Measurements from ENCODE around the gene GRIFIN.
"Not testable (repeated sequence)": the region's sequence is repeated elsewhere in the genome, so short reads cannot be mapped to it uniquely, and the experiment has no call there.

Gene GRIFIN

GRCh38 chr7:2472739-2473138, 3.5 kb downstream of the GRIFIN start:
- no peak overlapping the region for H3K4me3 ChIP-seq (ENCODE audit: low read depth, low read length)
- H3K9me3 ChIP-seq: no peaks in the 10 kb centered on the region
- DNase-seq: no peak
- no peak for TF ChIP-seq CTCF (IDR thresholded peaks at IDR 0.05; ENCODE audit: low read depth, low read length)
- H3K36me3 ChIP-seq: no peaks in the 10 kb centered on the region
- no peaks in the 10 kb centered on the region; the same call in 1 of the 2 replicates for H3K27me3 ChIP-seq
- peaks cover under 1% of the 10 kb centered on the region for H3K4me1 ChIP-seq

- DNase-seq: no peak
- TF ChIP-seq CTCF (IDR thresholded peaks at IDR 0.05; ENCODE audit: low read depth, low read length): no peak
- Histone ChIP-seq H3K4me1 (no peaks in the 10 kb centered on the region), H3K4me3 (ENCODE audit: low read depth, low read length) (no peak overlapping the region), H3K9me3 (no peaks in the 10 kb centered on the region), H3K27me3 (no peaks in the 10 kb centered on the region), H3K36me3 (no peaks in the 10 kb centered on the region)
Observed at GRCh38 chr7:2471396-2471795, 4.8 kb downstream of the GRIFIN start.

GRCh38 chr7:2471022-2471329, 5.2 kb downstream of the GRIFIN start:
- H3K9me3 ChIP-seq: no peaks in the 10 kb centered on the region
- H3K4me1 ChIP-seq: peaks cover under 1% of the 10 kb centered on the region; the same call in 1 of the 2 replicates
- DNase-seq: no peak
- TF ChIP-seq CTCF (IDR thresholded peaks at IDR 0.05; ENCODE audit: low read depth, low read length): no peak
- H3K27me3 ChIP-seq: no peaks in the 10 kb centered on the region
- H3K4me3 ChIP-seq (ENCODE audit: low read depth, low read length): no peak overlapping the region
- no peaks in the 10 kb centered on the region for H3K36me3 ChIP-seq

- H3K4me3 ChIP-seq (ENCODE audit: low read depth, low read length): no peak overlapping the region
- no peaks in the 10 kb centered on the region for H3K27me3 ChIP-seq
- no peak for TF ChIP-seq CTCF (IDR thresholded peaks at IDR 0.05; ENCODE audit: low read depth, low read length)
- no peaks in the 10 kb centered on the region for H3K9me3 ChIP-seq
- DNase-seq: no peak
- no peaks in the 10 kb centered on the region for H3K36me3 ChIP-seq
- peaks cover 4% of the 10 kb centered on the region for H3K4me1 ChIP-seq
Observed at GRCh38 chr7:2470204-2471021, 5.8 kb downstream of the GRIFIN start.

GRCh38 chr7:2469460-2470203, 6.6 kb downstream of the GRIFIN start:
- H3K4me1 ChIP-seq; H3K27me3 ChIP-seq; DNase-seq; H3K9me3 ChIP-seq; H3K4me3 ChIP-seq (ENCODE audit: low read depth, low read length); H3K36me3 ChIP-seq: not testable (repeated sequence)

- Histone ChIP-seq H3K4me3 (ENCODE audit: low read depth, low read length) (no peak overlapping the region), H3K9me3 (no peaks in the 10 kb centered on the region), H3K36me3 (no peaks in the 10 kb centered on the region), H3K27me3 (no peaks in the 10 kb centered on the region), H3K4me1 (peaks cover 4% of the 10 kb centered on the region)
- TF ChIP-seq CTCF (IDR thresholded peaks at IDR 0.05; ENCODE audit: low read depth, low read length): no peak
- DNase-seq: no peak
Observed at GRCh38 chr7:2468227-2468626, 8.0 kb downstream of the GRIFIN start.

All from BE2C (cell line).